SU-DHL-6 (cell line): ENCODE data around the gene POLN.

Experiments
- H2AFZ ChIP-seq: fragments of 200-600 bp; sonication (generic); 2 replicates; pipeline ENCODE4 v1.6.1; 2014; ENCODE audit warnings: low read depth, mild to moderate bottlenecking, moderate library complexity, mixed read lengths, antibody characterized with exemption, low read length; ENCODE audit not compliant: severe bottlenecking
- H3F3A ChIP-seq: fragments of 200-600 bp; shearing (Covaris generic); 2 replicates; pipeline ENCODE4 v1.6.0; 2016; ENCODE audit warnings: antibody characterized with exemption, mild to moderate bottlenecking; ENCODE audit not compliant: insufficient read depth
- H3K27ac ChIP-seq: fragments of 200-600 bp; sonication (generic); 2 replicates; pipeline ENCODE4 v1.5.1; 2016; ENCODE audit warnings: low read depth, mild to moderate bottlenecking, low read length, moderate library complexity, mixed read lengths
- H3K27me3 ChIP-seq: fragments of 200-600 bp; sonication (generic), shearing (Covaris generic); 2 replicates; pipeline ENCODE4 v1.6.0; 2014; ENCODE audit warnings: mild to moderate bottlenecking, low read length
- H3K36me3 ChIP-seq: fragments of 200-600 bp; sonication (generic); 2 replicates; pipeline ENCODE4 v1.6.1; 2014; ENCODE audit warnings: mild to moderate bottlenecking, low read length, mixed read lengths
- H3K4me2 ChIP-seq: fragments of 300-600, 200-600 bp; shearing (Covaris generic), sonication (generic); 2 replicates; pipeline ENCODE4 v1.6.0; 2014; ENCODE audit warnings: low read length, low read depth, mild to moderate bottlenecking; ENCODE audit not compliant: poor library complexity, severe bottlenecking
- H3K4me3 ChIP-seq: fragments of 200-600 bp; sonication (generic); 2 replicates; pipeline ENCODE4 v1.5.1; 2014; ENCODE audit warnings: antibody characterized with exemption, low read length, mild to moderate bottlenecking, mixed read lengths; ENCODE audit not compliant: insufficient read depth, poor library complexity, severe bottlenecking
- H3K79me2 ChIP-seq: fragments of 200-600 bp; sonication (generic); 2 replicates; pipeline ENCODE4 v1.6.1; 2014; ENCODE audit warnings: mild to moderate bottlenecking, low read length, moderate library complexity; ENCODE audit not compliant: insufficient read depth
- H3K9ac ChIP-seq: fragments of 200-600 bp; sonication (generic); 2 replicates; pipeline ENCODE4 v1.7.0; 2014; ENCODE audit warnings: mild to moderate bottlenecking, low read length
- H3K9me2 ChIP-seq: fragments of 200-600 bp; sonication (generic); replicated peaks from 2 replicates; pipeline ENCODE4 v1.6.1; 2014; ENCODE audit warnings: low read length; ENCODE audit not compliant: insufficient read depth
- H3K9me3 ChIP-seq: fragments of 200-600 bp; sonication (generic); 2 replicates; pipeline ENCODE4 v1.6.1; 2014; ENCODE audit warnings: low read length, mixed read lengths; ENCODE audit not compliant: insufficient read depth
- H4K20me1 ChIP-seq: fragments of 200-600 bp; sonication (generic); 2 replicates; pipeline ENCODE4 v1.6.1; 2014; ENCODE audit warnings: low read depth, mild to moderate bottlenecking, antibody characterized with exemption, low read length, moderate library complexity, mixed read lengths
- EZH2phosphoT487 ChIP-seq: fragments of 200-600 bp; sonication (generic), shearing (Covaris generic); conservative IDR thresholded peaks from 2 replicates; pipeline ENCODE4 v1.6.1; 2018; ENCODE audit warnings: mild to moderate bottlenecking, antibody characterized with exemption, low read length, moderate library complexity, mixed read lengths
- TF ChIP-seq, protein P1 (sequence below): fragments of 200-600 bp; sonication (generic); IDR thresholded peaks from one replicate; pipeline ENCODE4 v1.5.1; 2017; ENCODE audit warnings: antibody characterized with exemption, mild to moderate bottlenecking, low read length, moderate library complexity; ENCODE audit not compliant: insufficient read depth, poor library complexity, severe bottlenecking

Gene POLN

DNA sequence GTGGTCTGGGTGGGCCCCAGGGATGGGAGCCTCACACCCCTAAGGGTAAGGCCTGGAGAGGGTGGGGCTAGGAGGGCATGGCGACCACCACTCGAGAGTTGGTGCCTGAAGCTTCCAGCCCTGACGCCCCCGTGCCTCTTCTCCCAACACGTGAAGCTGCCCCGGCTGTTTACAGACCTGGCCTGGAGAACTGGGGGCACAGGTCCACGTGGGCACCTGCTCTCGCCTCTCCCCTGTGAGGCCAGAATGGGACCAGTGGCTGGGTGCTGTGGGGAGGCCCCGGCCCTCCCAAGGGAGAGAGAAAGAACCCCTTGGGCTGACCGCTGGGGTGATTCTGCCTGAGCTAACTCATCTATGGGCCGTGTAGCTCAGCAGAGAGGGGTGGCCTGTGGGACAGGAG, 167.3 kb downstream of the POLN start:
- H3K27me3 ChIP-seq: no peaks in the 10 kb centered on the region
- no peaks in the 10 kb centered on the region for H3K9me3 ChIP-seq
- no peaks in the 10 kb centered on the region for H3K9me2 ChIP-seq
- H3F3A ChIP-seq: no peaks in the 10 kb centered on the region
- no peaks in the 10 kb centered on the region for H4K20me1 ChIP-seq
- H2AFZ ChIP-seq: no peak overlapping the region
- TF ChIP-seq, protein P1, sequence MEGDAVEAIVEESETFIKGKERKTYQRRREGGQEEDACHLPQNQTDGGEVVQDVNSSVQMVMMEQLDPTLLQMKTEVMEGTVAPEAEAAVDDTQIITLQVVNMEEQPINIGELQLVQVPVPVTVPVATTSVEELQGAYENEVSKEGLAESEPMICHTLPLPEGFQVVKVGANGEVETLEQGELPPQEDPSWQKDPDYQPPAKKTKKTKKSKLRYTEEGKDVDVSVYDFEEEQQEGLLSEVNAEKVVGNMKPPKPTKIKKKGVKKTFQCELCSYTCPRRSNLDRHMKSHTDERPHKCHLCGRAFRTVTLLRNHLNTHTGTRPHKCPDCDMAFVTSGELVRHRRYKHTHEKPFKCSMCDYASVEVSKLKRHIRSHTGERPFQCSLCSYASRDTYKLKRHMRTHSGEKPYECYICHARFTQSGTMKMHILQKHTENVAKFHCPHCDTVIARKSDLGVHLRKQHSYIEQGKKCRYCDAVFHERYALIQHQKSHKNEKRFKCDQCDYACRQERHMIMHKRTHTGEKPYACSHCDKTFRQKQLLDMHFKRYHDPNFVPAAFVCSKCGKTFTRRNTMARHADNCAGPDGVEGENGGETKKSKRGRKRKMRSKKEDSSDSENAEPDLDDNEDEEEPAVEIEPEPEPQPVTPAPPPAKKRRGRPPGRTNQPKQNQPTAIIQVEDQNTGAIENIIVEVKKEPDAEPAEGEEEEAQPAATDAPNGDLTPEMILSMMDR: no peak
- no peak for TF ChIP-seq EZH2phosphoT487
- H3K36me3 ChIP-seq: no peaks in the 10 kb centered on the region
- no peak overlapping the region for H3K4me3 ChIP-seq
- H3K79me2 ChIP-seq: no peaks in the 10 kb centered on the region
- no peak overlapping the region for H3K27ac ChIP-seq
- H3K9ac ChIP-seq: no peak overlapping the region
- no peak overlapping the region for H3K4me2 ChIP-seq

DNA sequence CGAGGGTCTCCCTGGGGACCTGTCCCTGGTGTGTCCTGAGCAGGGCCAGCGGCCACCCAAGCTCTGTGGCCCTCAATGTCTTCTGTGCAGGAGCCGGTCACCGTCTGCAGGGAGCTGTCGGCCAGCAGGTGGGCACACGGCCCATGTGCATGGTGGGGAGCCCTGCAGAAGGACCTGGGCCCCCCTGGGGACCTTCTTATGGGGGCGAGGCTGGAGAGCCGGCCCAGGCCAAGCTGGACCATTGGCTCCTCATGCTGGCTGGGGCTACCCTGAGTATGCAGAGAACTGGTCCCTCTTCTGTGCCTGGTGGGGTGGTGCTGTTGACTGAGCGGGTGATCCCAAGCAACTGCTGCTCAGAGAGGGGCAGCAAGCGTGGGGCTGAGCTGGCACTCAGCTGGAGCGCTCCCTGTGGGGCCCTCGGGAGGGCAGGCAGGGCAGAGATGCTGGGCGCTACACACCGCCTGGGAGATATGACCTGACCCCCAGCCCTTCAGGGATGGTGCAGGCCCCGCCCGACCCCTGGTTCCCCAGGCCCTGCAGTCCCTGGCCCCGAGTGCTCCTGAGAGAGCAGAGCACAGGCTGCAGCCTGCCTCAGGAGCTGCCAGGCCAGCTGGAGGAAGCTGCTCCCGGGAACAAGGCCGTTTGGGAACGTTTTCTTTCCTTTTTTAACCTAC, 168.0 kb downstream of the POLN start:
- H3K9me2 ChIP-seq: no peaks in the 10 kb centered on the region
- H3K9me3 ChIP-seq: no peaks in the 10 kb centered on the region
- no peaks in the 10 kb centered on the region for H3F3A ChIP-seq
- TF ChIP-seq EZH2phosphoT487: no peak
- TF ChIP-seq, protein P1: no peak
- H3K4me3 ChIP-seq: no peak overlapping the region
- no peaks in the 10 kb centered on the region for H3K36me3 ChIP-seq
- no peaks in the 10 kb centered on the region for H4K20me1 ChIP-seq
- no peak overlapping the region for H3K4me2 ChIP-seq
- H3K9ac ChIP-seq: no peak overlapping the region
- no peaks in the 10 kb centered on the region for H3K27me3 ChIP-seq
- H2AFZ ChIP-seq: no peak overlapping the region
- H3K79me2 ChIP-seq: no peaks in the 10 kb centered on the region
- no peak overlapping the region for H3K27ac ChIP-seq

DNA sequence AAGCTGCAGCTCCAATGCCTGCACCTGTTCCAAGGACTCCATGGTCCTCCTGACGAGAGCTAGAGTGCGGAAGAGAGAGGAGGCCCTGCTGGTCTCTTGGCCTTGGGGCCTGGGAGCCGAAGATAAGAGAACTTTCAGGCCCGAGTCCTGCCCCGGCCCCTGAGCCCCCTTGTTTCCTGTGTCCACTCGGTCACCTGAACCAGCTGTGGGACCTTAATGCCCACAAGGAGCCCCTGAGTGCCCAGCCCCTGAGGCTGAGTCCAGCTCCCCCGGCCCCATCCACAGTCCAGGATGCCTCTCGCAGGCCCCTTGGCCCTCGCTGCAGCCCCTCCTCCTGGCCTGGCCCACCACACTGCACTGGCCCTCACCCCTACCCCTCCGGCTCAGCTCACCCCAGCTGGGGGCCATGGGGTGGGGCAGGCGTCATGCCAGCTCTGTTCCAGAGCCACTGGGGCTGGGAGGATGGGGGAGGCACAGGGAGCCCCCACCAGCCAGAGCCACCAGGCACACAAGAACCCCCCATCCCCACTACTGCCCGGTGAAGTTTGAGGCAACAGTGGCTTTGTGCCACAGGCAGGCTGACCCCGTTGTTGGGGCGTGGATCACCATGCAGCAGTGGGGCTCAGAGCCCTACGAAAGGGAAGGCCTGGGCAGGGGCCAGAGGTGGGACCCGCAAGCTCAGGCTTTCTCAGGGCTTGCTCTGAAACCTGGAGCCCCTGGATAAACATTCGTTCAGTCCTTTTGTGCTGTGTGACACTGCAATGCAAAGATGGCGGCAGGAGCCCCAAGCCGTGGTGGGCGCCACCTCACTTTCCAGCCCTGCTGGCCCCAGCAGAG, 168.7 kb downstream of the POLN start:
- H3K9me3 ChIP-seq: no peaks in the 10 kb centered on the region
- H3K4me3 ChIP-seq: no peak overlapping the region
- no peak overlapping the region for H3K4me2 ChIP-seq
- no peaks in the 10 kb centered on the region; the same call in 1 of the 2 replicates for H4K20me1 ChIP-seq
- H2AFZ ChIP-seq: no peak overlapping the region
- H3F3A ChIP-seq: no peaks in the 10 kb centered on the region
- no peaks in the 10 kb centered on the region for H3K27me3 ChIP-seq
- no peak for TF ChIP-seq EZH2phosphoT487
- TF ChIP-seq, protein P1: no peak
- H3K9ac ChIP-seq: no peak overlapping the region
- no peaks in the 10 kb centered on the region for H3K9me2 ChIP-seq
- no peak overlapping the region for H3K27ac ChIP-seq
- H3K36me3 ChIP-seq: no peaks in the 10 kb centered on the region
- H3K79me2 ChIP-seq: no peaks in the 10 kb centered on the region
